PFSK-1 (cell line): ENCODE data around the gene FANK1.

Source experiments
- SIN3A ChIP-seq: IDR thresholded peaks from 2 replicates; pipeline ENCODE4 v1.6.1; 2012; ENCODE audit warnings: mild to moderate bottlenecking, low read length, moderate library complexity, borderline replicate concordance; ENCODE audit not compliant: insufficient read depth
- TF ChIP-seq, protein P1 (sequence below), 2 experiments: IDR thresholded peaks; 2 replicates each; pipeline versions ENCODE4 v1.6.1 to v1.8.0; 2011 to 2012; ENCODE audit warnings: low read depth in 2 of 2, low read length in 2 of 2, control low read depth in 1 of 2, inconsistent platforms in 1 of 2, mild to moderate bottlenecking in 1 of 2, moderate library complexity in 1 of 2; ENCODE audit not compliant: insufficient read depth in 1 of 2

DNA sequence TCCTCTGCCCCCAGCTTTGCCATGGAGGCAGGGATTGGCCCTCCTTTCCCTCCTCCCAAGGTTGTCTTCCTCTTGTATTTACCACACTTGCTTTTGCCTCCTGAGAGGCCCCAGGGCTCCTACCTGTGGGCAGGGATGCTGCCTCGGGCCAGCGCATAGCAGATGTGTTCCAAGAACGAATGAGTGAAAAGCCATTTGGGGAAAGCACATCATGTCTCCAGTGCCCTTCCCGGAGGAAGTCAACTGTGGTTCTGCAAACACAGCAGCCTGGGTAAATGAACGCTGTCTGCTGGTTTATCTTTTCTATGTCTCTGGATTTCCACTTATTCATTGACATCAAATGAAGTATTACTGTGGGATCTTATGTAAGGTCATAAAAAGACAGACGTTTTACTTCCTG is 161.7 kb downstream of the FANK1 start:
- TF ChIP-seq, protein P1, sequence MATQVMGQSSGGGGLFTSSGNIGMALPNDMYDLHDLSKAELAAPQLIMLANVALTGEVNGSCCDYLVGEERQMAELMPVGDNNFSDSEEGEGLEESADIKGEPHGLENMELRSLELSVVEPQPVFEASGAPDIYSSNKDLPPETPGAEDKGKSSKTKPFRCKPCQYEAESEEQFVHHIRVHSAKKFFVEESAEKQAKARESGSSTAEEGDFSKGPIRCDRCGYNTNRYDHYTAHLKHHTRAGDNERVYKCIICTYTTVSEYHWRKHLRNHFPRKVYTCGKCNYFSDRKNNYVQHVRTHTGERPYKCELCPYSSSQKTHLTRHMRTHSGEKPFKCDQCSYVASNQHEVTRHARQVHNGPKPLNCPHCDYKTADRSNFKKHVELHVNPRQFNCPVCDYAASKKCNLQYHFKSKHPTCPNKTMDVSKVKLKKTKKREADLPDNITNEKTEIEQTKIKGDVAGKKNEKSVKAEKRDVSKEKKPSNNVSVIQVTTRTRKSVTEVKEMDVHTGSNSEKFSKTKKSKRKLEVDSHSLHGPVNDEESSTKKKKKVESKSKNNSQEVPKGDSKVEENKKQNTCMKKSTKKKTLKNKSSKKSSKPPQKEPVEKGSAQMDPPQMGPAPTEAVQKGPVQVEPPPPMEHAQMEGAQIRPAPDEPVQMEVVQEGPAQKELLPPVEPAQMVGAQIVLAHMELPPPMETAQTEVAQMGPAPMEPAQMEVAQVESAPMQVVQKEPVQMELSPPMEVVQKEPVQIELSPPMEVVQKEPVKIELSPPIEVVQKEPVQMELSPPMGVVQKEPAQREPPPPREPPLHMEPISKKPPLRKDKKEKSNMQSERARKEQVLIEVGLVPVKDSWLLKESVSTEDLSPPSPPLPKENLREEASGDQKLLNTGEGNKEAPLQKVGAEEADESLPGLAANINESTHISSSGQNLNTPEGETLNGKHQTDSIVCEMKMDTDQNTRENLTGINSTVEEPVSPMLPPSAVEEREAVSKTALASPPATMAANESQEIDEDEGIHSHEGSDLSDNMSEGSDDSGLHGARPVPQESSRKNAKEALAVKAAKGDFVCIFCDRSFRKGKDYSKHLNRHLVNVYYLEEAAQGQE (IDR thresholded peaks at IDR 0.05; ENCODE audit: insufficient read depth in 1 of 2, low read depth in 2 of 2, low read length in 2 of 2), result no peak
- no peak for TF ChIP-seq SIN3A
